H1 (cell line): ENCODE results near the gene KCNJ5. TPM values are rescaled to one million over a fixed set of nuclear protein-coding genes. Genes with fewer than 3 reads are reported as not detected.

ENCODE experiments used
- CTCF ChIA-PET: fragments of 300-600 bp; sonication (Branson Sonifier 250); formaldehyde crosslinking; loops from one replicate; lab custom pipeline; 2021; ENCODE audit not compliant: partially characterized antibody; lab: Charles Lee
- POLR2A ChIA-PET: fragments of 300-600 bp; sonication (Branson Sonifier 250); formaldehyde crosslinking; loops from one replicate; lab custom pipeline; 2021; ENCODE audit warnings: inconsistent platforms; ENCODE audit not compliant: partially characterized antibody; lab: Charles Lee
- DNase-seq, 2 experiments: peaks; one replicate each; pipeline versions ENCODE4 v3.0.0 to v3.0.0-alpha.2; 2010 to 2022; ENCODE audit warnings: low spot score in 2 of 2, low read depth in 1 of 2, mixed read lengths in 1 of 2
- FAIRE-seq: peaks from 2 replicates; lab custom pipeline; 2011; peaks lifted over from hg19 to GRCh38; lab: Jason Lieb, UNC
- H2AFZ ChIP-seq: 2 replicates; pipeline ENCODE4 v1.8.1; 2012; ENCODE audit warnings: low read length, inconsistent platforms
- H2AK5ac ChIP-seq: 2 replicates; pipeline ENCODE4 v1.6.1; 2013; ENCODE audit warnings: low read depth, low read length
- H2BK120ac ChIP-seq: replicated peaks from 2 replicates; pipeline ENCODE3; 2013; ENCODE audit warnings: low read depth, low read length, inconsistent platforms
- H2BK12ac ChIP-seq: 2 replicates; pipeline ENCODE4 v1.6.1; 2013; ENCODE audit warnings: low read depth, low read length
- H2BK15ac ChIP-seq: 2 replicates; pipeline ENCODE4 v1.6.1; 2013; ENCODE audit warnings: low read length
- H2BK20ac ChIP-seq: 2 replicates; pipeline ENCODE4 v1.6.1; 2013; ENCODE audit warnings: low read length
- H2BK5ac ChIP-seq: 2 replicates; pipeline ENCODE4 v1.6.1; 2013; ENCODE audit warnings: low read depth, low read length
- H3K14ac ChIP-seq: 2 replicates; pipeline ENCODE4 v1.6.1; 2013; ENCODE audit warnings: inconsistent platforms; ENCODE audit not compliant: insufficient read length
- H3K18ac ChIP-seq: 2 replicates; pipeline ENCODE4 v1.6.1; 2013; ENCODE audit warnings: low read length; ENCODE audit errors: extremely low read depth
- H3K23ac ChIP-seq: 2 replicates; pipeline ENCODE4 v1.6.1; 2013; ENCODE audit warnings: inconsistent platforms; ENCODE audit not compliant: insufficient read length
- H3K23me2 ChIP-seq: 2 replicates; pipeline ENCODE4 v1.6.1; 2013; ENCODE audit warnings: low read depth, low read length
- H3K27ac ChIP-seq: 2 replicates; pipeline ENCODE4 v1.6.1; 2011; ENCODE audit warnings: low read depth, low read length, inconsistent platforms
- H3K27me3 ChIP-seq, 4 experiments: replicated peaks in 1 of 4; 1 replicate in 1 of 4; 2 replicates in 3 of 4; pipeline versions ENCODE4 v1.6.1 to v1.8.1; 2011 to 2013; ENCODE audit warnings: low read length in 3 of 4, mild to moderate bottlenecking in 3 of 4, inconsistent platforms in 2 of 4, mixed read lengths in 2 of 4, moderate library complexity in 1 of 4; ENCODE audit not compliant: control insufficient read depth in 3 of 4, insufficient read depth in 3 of 4; ENCODE audit errors: extremely low read depth in 1 of 4
- H3K36me3 ChIP-seq, 4 experiments: 2 replicates each; pipeline versions ENCODE4 v1.6.1 to v1.8.1; 2011 to 2013; ENCODE audit warnings: mild to moderate bottlenecking in 4 of 4, low read length in 3 of 4, moderate library complexity in 2 of 4, control low read depth in 1 of 4, inconsistent platforms in 1 of 4; ENCODE audit not compliant: insufficient read depth in 4 of 4, control insufficient read depth in 2 of 4
- H3K4ac ChIP-seq: replicated peaks from 2 replicates; pipeline ENCODE3; 2013; ENCODE audit warnings: low read length, low read depth, mixed read lengths, inconsistent platforms; ENCODE audit not compliant: insufficient read length
- H3K4me1 ChIP-seq, 4 experiments: replicated peaks in 1 of 4; 1 replicate in 1 of 4; 2 replicates in 3 of 4; pipeline versions ENCODE4 v1.6.1 to v1.8.1; 2011 to 2013; ENCODE audit warnings: low read length in 3 of 4, inconsistent platforms in 2 of 4, mixed read lengths in 1 of 4; ENCODE audit not compliant: insufficient read depth in 4 of 4, control insufficient read depth in 3 of 4
- H3K4me2 ChIP-seq, 2 experiments: 2 replicates each; pipeline versions ENCODE4 v1.6.1 to v1.8.1; 2011 to 2013; ENCODE audit warnings: low read depth in 2 of 2, low read length in 2 of 2, control low read depth in 1 of 2, inconsistent platforms in 1 of 2, mild to moderate bottlenecking in 1 of 2; ENCODE audit not compliant: insufficient read depth in 1 of 2
- H3K4me3 ChIP-seq, 4 experiments: fragments of 200-600, 300-600 bp in 1 of 4; sonication (generic), shearing (Covaris generic), sonication (Bioruptor Twin) in 1 of 4; 2 replicates each; pipeline versions ENCODE4 v1.5.1 to v1.8.1; 2011 to 2016; ENCODE audit warnings: low read length in 4 of 4, low read depth in 3 of 4, control low read depth in 2 of 4, inconsistent platforms in 2 of 4, mild to moderate bottlenecking in 2 of 4, mixed read lengths in 1 of 4, moderate library complexity in 1 of 4; ENCODE audit not compliant: insufficient read depth in 2 of 4; ENCODE audit errors: extremely low read depth in 1 of 4
- H3K56ac ChIP-seq: replicated peaks from 2 replicates; pipeline ENCODE3; 2013; ENCODE audit warnings: low read depth, mild to moderate bottlenecking, mixed read lengths, low read length, inconsistent platforms; ENCODE audit not compliant: insufficient read length
- H3K79me1 ChIP-seq: 2 replicates; pipeline ENCODE4 v1.6.1; 2013; ENCODE audit warnings: low read depth, low read length, control low read depth
- H3K79me2 ChIP-seq, 2 experiments: 2 replicates each; pipeline versions ENCODE4 v1.6.1 to v1.8.1; 2012 to 2013; ENCODE audit warnings: low read length in 2 of 2, mild to moderate bottlenecking in 2 of 2, inconsistent platforms in 1 of 2; ENCODE audit not compliant: insufficient read depth in 2 of 2, control insufficient read depth in 1 of 2
- H3K9ac ChIP-seq, 4 experiments: replicated peaks in 1 of 4; 1 replicate in 1 of 4; 2 replicates in 3 of 4; pipeline versions ENCODE4 v1.6.1 to v1.8.1; 2011 to 2013; ENCODE audit warnings: low read depth in 3 of 4, low read length in 3 of 4, control low read depth in 2 of 4, mild to moderate bottlenecking in 2 of 4, moderate library complexity in 2 of 4, inconsistent platforms in 1 of 4; ENCODE audit errors: extremely low read depth in 1 of 4
- H3K9me3 ChIP-seq, 2 experiments: 2 replicates each; pipeline versions ENCODE4 v1.6.1 to v1.8.1; 2012 to 2013; ENCODE audit warnings: mild to moderate bottlenecking in 2 of 2, moderate library complexity in 2 of 2, control low read depth in 1 of 2, inconsistent platforms in 1 of 2, low read depth in 1 of 2, low read length in 1 of 2, mixed read lengths in 1 of 2; ENCODE audit not compliant: insufficient read depth in 2 of 2
- H4K20me1 ChIP-seq, 2 experiments: replicated peaks in 1 of 2; 2 replicates each; pipeline versions ENCODE3 to v1.8.1; 2011 to 2013; ENCODE audit warnings: inconsistent platforms in 2 of 2, low read length in 2 of 2, mild to moderate bottlenecking in 1 of 2; ENCODE audit not compliant: insufficient read depth in 2 of 2, control insufficient read depth in 1 of 2
- H4K5ac ChIP-seq: 2 replicates; pipeline ENCODE4 v1.6.1; 2013; ENCODE audit warnings: low read length, low read depth, mixed read lengths, inconsistent platforms; ENCODE audit not compliant: insufficient read length
- H4K8ac ChIP-seq: 2 replicates; pipeline ENCODE4 v1.8.0; 2013; ENCODE audit warnings: mild to moderate bottlenecking, moderate library complexity, low read length, inconsistent platforms; ENCODE audit not compliant: insufficient read depth; ENCODE audit errors: extremely low read depth
- H4K91ac ChIP-seq: replicated peaks from 2 replicates; pipeline ENCODE3; 2013; ENCODE audit warnings: low read length, mixed read lengths, inconsistent platforms; ENCODE audit not compliant: insufficient read length
- CTCF ChIP-seq, 3 experiments: IDR thresholded peaks; 1 replicate in 2 of 3; 2 replicates in 1 of 3; pipeline versions ENCODE4 v1.5.1 to v1.6.1; 2011; ENCODE audit warnings: low read length in 3 of 3, mild to moderate bottlenecking in 3 of 3, inconsistent platforms in 2 of 3, low read depth in 1 of 3, moderate library complexity in 1 of 3; ENCODE audit not compliant: insufficient read depth in 1 of 3; ENCODE audit errors: control extremely low read depth in 1 of 3
- RAD21 ChIP-seq, 2 experiments: IDR thresholded peaks in 1 of 2; conservative IDR thresholded peaks in 1 of 2; 2 replicates each; pipeline ENCODE4 v1.6.1; 2011; ENCODE audit warnings: low read depth in 2 of 2, low read length in 2 of 2, improper control_type of control experiment in 1 of 2, inconsistent platforms in 1 of 2, mild to moderate bottlenecking in 1 of 2, moderate library complexity in 1 of 2
- SP4 ChIP-seq: IDR thresholded peaks from 2 replicates; pipeline ENCODE4 v1.6.1; 2012; ENCODE audit warnings: low read length, inconsistent platforms
- WGBS, 2 experiments: shearing (Covaris generic) in 1 of 2; methylation state at CpG; one replicate each; pipeline versions ENCODE4 v1.1.6 to v1.1.7; 2013 to 2015; ENCODE audit warnings: low lambda C conversion rate in 2 of 2, mixed read lengths in 2 of 2, inconsistent platforms in 1 of 2, low coverage in 1 of 2, missing lambda C conversion rate in 1 of 2; ENCODE audit not compliant: insufficient replicate concordance in 2 of 2, insufficient coverage in 1 of 2, insufficient read length in 1 of 2; ENCODE audit errors: extremely low coverage in 1 of 2, missing lambda C conversion rate in 1 of 2; 5-methylcytosine and 5-hydroxymethylcytosine counted together
- polyA plus RNA-seq, 7 experiments: library from polyadenylated mRNA; depleted of rRNA in 3 of 7; stranded (reverse) in 5 of 7; unstranded in 2 of 7; fragments of >200 nt in 5 of 7; fragments of 200-250 nt in 2 of 7; gene quantifications; 1 replicate in 5 of 7; 2 replicates in 1 of 7; 4 replicates in 1 of 7; pipeline versions ENCODE4 v1.2.1 to v1.2.3, GENCODE V29; 2011 to 2013; ENCODE audit warnings: missing spikeins in 2 of 7, mixed read lengths in 2 of 7
- total RNA-seq: library from RNA; stranded (reverse); fragmentation: NEBNext Ultra II Directional; extraction: Animal tissue kit (Norgen Biotek cat#: 25700); gene quantifications from 2 replicates; pipeline ENCODE4 v1.2.1, GENCODE V29; 2021
- TF ChIP-seq, protein P1 (sequence below): IDR thresholded peaks from 2 replicates; pipeline ENCODE4 v1.6.1; 2012; ENCODE audit warnings: low read length, inconsistent platforms
- TF ChIP-seq, protein P2 (sequence below): IDR thresholded peaks from 2 replicates; pipeline ENCODE4 v1.6.1; 2011; ENCODE audit warnings: low read length, improper control_type of control experiment

Gene KCNJ5
- total and polyA plus RNA-seq, 2 of the 8 experiments (the other 6 are each of a cell fraction or from before 2014, with no cell fraction given) = 0.05 TPM; not detected in 1

- H3K4me1 ChIP-seq = no peaks in the 10 kb centered on the region
- no peaks in the 10 kb centered on the region for H3K23me2 ChIP-seq
- no peaks in the 10 kb centered on the region for H3K9me3 ChIP-seq
- no peak overlapping the region for H2BK12ac ChIP-seq
- DNase-seq = no peak
- TF ChIP-seq, protein P1, sequence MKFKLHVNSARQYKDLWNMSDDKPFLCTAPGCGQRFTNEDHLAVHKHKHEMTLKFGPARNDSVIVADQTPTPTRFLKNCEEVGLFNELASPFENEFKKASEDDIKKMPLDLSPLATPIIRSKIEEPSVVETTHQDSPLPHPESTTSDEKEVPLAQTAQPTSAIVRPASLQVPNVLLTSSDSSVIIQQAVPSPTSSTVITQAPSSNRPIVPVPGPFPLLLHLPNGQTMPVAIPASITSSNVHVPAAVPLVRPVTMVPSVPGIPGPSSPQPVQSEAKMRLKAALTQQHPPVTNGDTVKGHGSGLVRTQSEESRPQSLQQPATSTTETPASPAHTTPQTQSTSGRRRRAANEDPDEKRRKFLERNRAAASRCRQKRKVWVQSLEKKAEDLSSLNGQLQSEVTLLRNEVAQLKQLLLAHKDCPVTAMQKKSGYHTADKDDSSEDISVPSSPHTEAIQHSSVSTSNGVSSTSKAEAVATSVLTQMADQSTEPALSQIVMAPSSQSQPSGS = no peak
- TF ChIP-seq SP4 (no peak), CTCF (IDR thresholded peaks at IDR 0.05; ENCODE audit: control extremely low read depth in 1 of 3, insufficient read depth in 1 of 3, low read depth in 1 of 3, low read length in 3 of 3) (peak; percentile 67 to 73 (median 71)), RAD21 (IDR thresholded peaks at IDR 0.05 in 1 of 2, conservative IDR thresholded peaks at IDR 0.05 in 1 of 2; ENCODE audit: low read depth in 2 of 2, low read length in 2 of 2) (peak; percentile 73 to 79)
- TF ChIP-seq, protein P2, sequence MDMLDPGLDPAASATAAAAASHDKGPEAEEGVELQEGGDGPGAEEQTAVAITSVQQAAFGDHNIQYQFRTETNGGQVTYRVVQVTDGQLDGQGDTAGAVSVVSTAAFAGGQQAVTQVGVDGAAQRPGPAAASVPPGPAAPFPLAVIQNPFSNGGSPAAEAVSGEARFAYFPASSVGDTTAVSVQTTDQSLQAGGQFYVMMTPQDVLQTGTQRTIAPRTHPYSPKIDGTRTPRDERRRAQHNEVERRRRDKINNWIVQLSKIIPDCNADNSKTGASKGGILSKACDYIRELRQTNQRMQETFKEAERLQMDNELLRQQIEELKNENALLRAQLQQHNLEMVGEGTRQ = no peak
- TF ChIP-seq, all 59 proteins: peak for 2
- Histone ChIP-seq H3K79me2 (no peaks in the 10 kb centered on the region; a peak in 1 of 4 replicates), H4K8ac (no peak overlapping the region), H3K4ac (no peak overlapping the region), H3K9ac (no peak overlapping the region), H3K23ac (no peak overlapping the region), H3K56ac (no peak overlapping the region), H3K27ac (no peak overlapping the region), H3K36me3 (no peaks in the 10 kb centered on the region), H3K79me1 (no peaks in the 10 kb centered on the region), H2AK5ac (no peak overlapping the region), H4K91ac (no peak overlapping the region), H4K20me1 (peaks cover 0 to 2% of the 10 kb centered on the region in 2 experiments), H3K4me3 (no peak overlapping the region), H2AFZ (no peak overlapping the region), H3K27me3 (peaks cover 0 to 2% (median 0%) of the 10 kb centered on the region in 4 experiments; a peak in 3 of 7 replicates), H3K14ac (no peak overlapping the region), H4K5ac (no peak overlapping the region), H2BK120ac (no peak overlapping the region), H2BK5ac (no peak overlapping the region), H3K4me2 (no peak overlapping the region), H2BK15ac (no peak overlapping the region), H3K18ac (no peak overlapping the region), H2BK20ac (no peak overlapping the region)
- WGBS, 2 experiments = 48% methylated on average over 3 of the region's 3 CpGs; no CpG with 5 or more reads in 1 of the 2 experiments
- no peak for FAIRE-seq
- ChIA-PET CTCF (interaction anchor here (0.6 to 20.6 kb wide), 26 partner anchors 8 to 423 kb away, joined by 3 to 473 read pairs (median 6); partner anchors contain the start of genes KCNJ5 and TP53AIP1), POLR2A (interaction anchor here (1.3 to 1.5 kb wide), 3 partner anchors 9 to 64 kb away, joined by 3 to 5 read pairs (median 4); no protein-coding TSS in a partner anchor)
Observed at GRCh38 chr11:128948583-128948982, 57.4 kb downstream of the KCNJ5 start.
